Measurements from ENCODE around the gene ZAP70. TPM values are rescaled to one million over a fixed set of nuclear protein-coding genes. Genes with fewer than 3 reads are reported as not detected.

ZAP70 gene
- polyA plus RNA-seq, 2 of the 4 experiments (the other 2 are of a cell fraction): 0.10 TPM; not detected in 1

- POLR2A ChIA-PET: no interaction called here
- H3K27ac ChIP-seq: no peak overlapping the region
- H3K4me2 ChIP-seq: no peak overlapping the region
- no peak for TF ChIP-seq FOXS1 (CRISPR knock-in tag; IDR thresholded peaks at IDR 0.05)
- no peak for TF ChIP-seq PHF8 (IDR thresholded peaks at IDR 0.05; ENCODE audit: borderline replicate concordance, low read depth)
- TF ChIP-seq ZFP36 (IDR thresholded peaks at IDR 0.05; ENCODE audit: borderline replicate concordance, partially characterized antibody): no peak
- no peak for TF ChIP-seq ZSCAN20 (CRISPR knock-in tag; IDR thresholded peaks at IDR 0.05)
- no peak for TF ChIP-seq HMGXB4 (CRISPR knock-in tag; IDR thresholded peaks at IDR 0.05; ENCODE audit: borderline replicate concordance)
- TF ChIP-seq KDM1A (IDR thresholded peaks at IDR 0.05; ENCODE audit: low read depth): no peak
- no peak for TF ChIP-seq CHD4 (IDR thresholded peaks at IDR 0.05; ENCODE audit: borderline replicate concordance)
- no peak for TF ChIP-seq POLR2A (IDR thresholded peaks at IDR 0.05; ENCODE audit: low read length)
- no peak for TF ChIP-seq NR3C1 (IDR thresholded peaks at IDR 0.05)
- no peak for TF ChIP-seq ELK1 (IDR thresholded peaks at IDR 0.05; ENCODE audit: low read depth, low read length)
- TF ChIP-seq REST (IDR thresholded peaks at IDR 0.05): no peak
- no peak for TF ChIP-seq CHD2 (IDR thresholded peaks at IDR 0.05; ENCODE audit: low read length, partially characterized antibody)
- TF ChIP-seq KDM5A (IDR thresholded peaks at IDR 0.05): no peak
- H3K4me3 ChIP-seq: no peak overlapping the region
- ATAC-seq (no peak), FAIRE-seq (no peak), DNase-seq (ENCODE audit: low read depth in 1 of 2, low spot score in 1 of 2) (no peak)
- CTCF ChIA-PET: interaction anchor here (0.9 kb wide), 1 partner anchor 39 kb away, joined by 3 read pairs; no protein-coding TSS in a partner anchor
- H3K4me1 ChIP-seq: no peaks in the 10 kb centered on the region
- WGBS (ENCODE audit: missing lambda C conversion rate): 92% methylated on average over 7 of the region's 7 CpGs
- no peaks in the 10 kb centered on the region for H3K9me3 ChIP-seq
These were observed 75.7 kb downstream of the ZAP70 start for GRCh38 chr2:97788986-97789644.

Small RNAs within 50 kb of the gene (small RNA-seq; reads per million reads assigned to genes)
- 0 to 0.86 (median 0) reads per million in 6 experiments for gene RNU4-8P

Other genes starting within 250 kb of the ZAP70 start
- 10.8 and 13.9 TPM in 2 replicates for gene ANKRD36B, start 123.7 kb upstream of the ZAP70 start, polyA plus RNA-seq (2011; rRNA removed)
- gene ANKRD36B, start 123.7 kb upstream of the ZAP70 start, polyA plus RNA-seq (2017; fragmentation: RNase III; extraction: RNeasy Plus Mini Kit Qiagen cat#74134 plus additional on column Dnase treatment): 3.0 to 3.9 TPM (median 3.5 TPM) in 3 replicates
- 332 and 343 TPM in 2 replicates for gene COX5B, start 67.5 kb upstream of the ZAP70 start, polyA plus RNA-seq (2011; rRNA removed)
- gene COX5B, start 67.5 kb upstream of the ZAP70 start, polyA plus RNA-seq (2017; fragmentation: RNase III; extraction: RNeasy Plus Mini Kit Qiagen cat#74134 plus additional on column Dnase treatment): 341 to 372 TPM (median 353 TPM) in 3 replicates
- gene ACTR1B, start 49.5 kb upstream of the ZAP70 start, polyA plus RNA-seq (2011; rRNA removed): 24.7 and 30.0 TPM in 2 replicates
- 33.5 to 42.0 TPM (median 37.6 TPM) in 3 replicates for gene ACTR1B, start 49.5 kb upstream of the ZAP70 start, polyA plus RNA-seq (2017; fragmentation: RNase III; extraction: RNeasy Plus Mini Kit Qiagen cat#74134 plus additional on column Dnase treatment)
- 2.3 and 2.7 TPM in 2 replicates for gene C2orf92, start 43.9 kb upstream of the ZAP70 start, polyA plus RNA-seq (2011; rRNA removed)
- gene C2orf92, start 43.9 kb upstream of the ZAP70 start, polyA plus RNA-seq (2017; fragmentation: RNase III; extraction: RNeasy Plus Mini Kit Qiagen cat#74134 plus additional on column Dnase treatment): 1.1 to 1.9 TPM (median 1.8 TPM) in 3 replicates

Data from A549 (cell line).